Measurements from ENCODE around the gene LSG1. TPM values are rescaled to one million over a fixed set of nuclear protein-coding genes. Genes with fewer than 3 reads are reported as not detected.

The LSG1 gene
- total and polyA plus RNA-seq, 2 of the 13 experiments (the other 11 are each of a cell fraction or from before 2014, with no cell fraction given), result 21.4 to 32.1 TPM

DNA sequence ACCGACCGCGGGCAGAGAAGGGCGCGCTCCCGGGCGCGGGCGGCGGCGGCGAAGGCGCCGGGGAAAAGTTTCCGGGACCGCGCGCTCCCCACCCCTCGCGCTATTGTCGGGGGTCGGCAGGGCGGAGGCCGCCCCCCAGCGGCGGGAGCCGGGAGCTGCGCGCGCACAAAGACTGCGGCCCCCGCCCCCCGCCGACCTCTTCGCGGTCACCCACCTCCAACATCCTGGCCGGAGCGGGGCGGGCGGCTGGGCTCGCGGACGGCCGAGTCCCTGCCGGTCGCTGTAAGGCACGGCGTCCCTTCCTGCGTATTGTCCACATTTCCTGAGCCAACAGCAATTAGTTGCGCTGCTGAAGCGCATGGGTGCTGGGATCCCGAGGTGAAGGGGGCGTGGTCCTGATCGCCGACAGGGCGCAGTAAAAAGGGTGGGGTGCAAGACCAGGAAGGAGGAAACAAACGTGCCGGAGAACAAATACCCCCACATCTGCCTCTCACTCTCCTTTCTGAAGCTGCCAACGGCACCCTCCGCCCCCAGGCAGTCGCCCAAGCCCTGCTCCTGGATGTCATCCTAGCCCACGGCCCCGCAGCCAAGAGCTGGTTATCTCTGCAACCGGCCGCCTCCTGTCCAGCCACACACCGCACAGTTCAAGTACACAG lies 38.5 kb downstream of the LSG1 start, which contains the start of gene TMEM44 (continued):
- TF ChIP-seq NONO (IDR thresholded peaks at IDR 0.05) (no peak), NONO (CRISPR knock-in tag; conservative IDR thresholded peaks at IDR 0.05) (peak; percentile 41; the same call in 1 of the 2 replicates), ZNF607 (CRISPR knock-in tag; IDR thresholded peaks at IDR 0.05; ENCODE audit: borderline replicate concordance) (no peak), SOX5 (CRISPR knock-in tag; IDR thresholded peaks at IDR 0.05; ENCODE audit: borderline replicate concordance) (peak; percentile 38; the same call in 1 of the 2 replicates), ZNF546 (CRISPR knock-in tag; conservative IDR thresholded peaks at IDR 0.05) (no peak), FOXC1 (CRISPR knock-in tag; IDR thresholded peaks at IDR 0.05; ENCODE audit: borderline replicate concordance) (no peak; the same call in 1 of the 2 replicates), ZNF557 (CRISPR knock-in tag; IDR thresholded peaks at IDR 0.05) (no peak), MLX (CRISPR knock-in tag; IDR thresholded peaks at IDR 0.05) (0 out of 2 replicates have a peak, but pooled peaks have one; percentile 31), ZNF138 (CRISPR knock-in tag; IDR thresholded peaks at IDR 0.05; ENCODE audit: low read depth) (no peak), ZNF432 (CRISPR knock-in tag; IDR thresholded peaks at IDR 0.05; ENCODE audit: borderline replicate concordance) (no peak)
- TF ChIP-seq, protein P1, sequence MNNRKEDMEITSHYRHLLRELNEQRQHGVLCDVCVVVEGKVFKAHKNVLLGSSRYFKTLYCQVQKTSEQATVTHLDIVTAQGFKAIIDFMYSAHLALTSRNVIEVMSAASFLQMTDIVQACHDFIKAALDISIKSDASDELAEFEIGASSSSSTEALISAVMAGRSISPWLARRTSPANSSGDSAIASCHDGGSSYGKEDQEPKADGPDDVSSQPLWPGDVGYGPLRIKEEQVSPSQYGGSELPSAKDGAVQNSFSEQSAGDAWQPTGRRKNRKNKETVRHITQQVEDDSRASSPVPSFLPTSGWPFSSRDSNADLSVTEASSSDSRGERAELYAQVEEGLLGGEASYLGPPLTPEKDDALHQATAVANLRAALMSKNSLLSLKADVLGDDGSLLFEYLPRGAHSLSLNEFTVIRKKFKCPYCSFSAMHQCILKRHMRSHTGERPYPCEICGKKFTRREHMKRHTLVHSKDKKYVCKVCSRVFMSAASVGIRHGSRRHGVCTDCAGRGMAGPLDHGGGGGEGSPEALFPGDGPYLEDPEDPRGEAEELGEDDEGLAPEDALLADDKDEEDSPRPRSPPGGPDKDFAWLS (CRISPR knock-in tag; IDR thresholded peaks at IDR 0.05; ENCODE audit: borderline replicate concordance), result no peak
- TF ChIP-seq, protein P2, sequence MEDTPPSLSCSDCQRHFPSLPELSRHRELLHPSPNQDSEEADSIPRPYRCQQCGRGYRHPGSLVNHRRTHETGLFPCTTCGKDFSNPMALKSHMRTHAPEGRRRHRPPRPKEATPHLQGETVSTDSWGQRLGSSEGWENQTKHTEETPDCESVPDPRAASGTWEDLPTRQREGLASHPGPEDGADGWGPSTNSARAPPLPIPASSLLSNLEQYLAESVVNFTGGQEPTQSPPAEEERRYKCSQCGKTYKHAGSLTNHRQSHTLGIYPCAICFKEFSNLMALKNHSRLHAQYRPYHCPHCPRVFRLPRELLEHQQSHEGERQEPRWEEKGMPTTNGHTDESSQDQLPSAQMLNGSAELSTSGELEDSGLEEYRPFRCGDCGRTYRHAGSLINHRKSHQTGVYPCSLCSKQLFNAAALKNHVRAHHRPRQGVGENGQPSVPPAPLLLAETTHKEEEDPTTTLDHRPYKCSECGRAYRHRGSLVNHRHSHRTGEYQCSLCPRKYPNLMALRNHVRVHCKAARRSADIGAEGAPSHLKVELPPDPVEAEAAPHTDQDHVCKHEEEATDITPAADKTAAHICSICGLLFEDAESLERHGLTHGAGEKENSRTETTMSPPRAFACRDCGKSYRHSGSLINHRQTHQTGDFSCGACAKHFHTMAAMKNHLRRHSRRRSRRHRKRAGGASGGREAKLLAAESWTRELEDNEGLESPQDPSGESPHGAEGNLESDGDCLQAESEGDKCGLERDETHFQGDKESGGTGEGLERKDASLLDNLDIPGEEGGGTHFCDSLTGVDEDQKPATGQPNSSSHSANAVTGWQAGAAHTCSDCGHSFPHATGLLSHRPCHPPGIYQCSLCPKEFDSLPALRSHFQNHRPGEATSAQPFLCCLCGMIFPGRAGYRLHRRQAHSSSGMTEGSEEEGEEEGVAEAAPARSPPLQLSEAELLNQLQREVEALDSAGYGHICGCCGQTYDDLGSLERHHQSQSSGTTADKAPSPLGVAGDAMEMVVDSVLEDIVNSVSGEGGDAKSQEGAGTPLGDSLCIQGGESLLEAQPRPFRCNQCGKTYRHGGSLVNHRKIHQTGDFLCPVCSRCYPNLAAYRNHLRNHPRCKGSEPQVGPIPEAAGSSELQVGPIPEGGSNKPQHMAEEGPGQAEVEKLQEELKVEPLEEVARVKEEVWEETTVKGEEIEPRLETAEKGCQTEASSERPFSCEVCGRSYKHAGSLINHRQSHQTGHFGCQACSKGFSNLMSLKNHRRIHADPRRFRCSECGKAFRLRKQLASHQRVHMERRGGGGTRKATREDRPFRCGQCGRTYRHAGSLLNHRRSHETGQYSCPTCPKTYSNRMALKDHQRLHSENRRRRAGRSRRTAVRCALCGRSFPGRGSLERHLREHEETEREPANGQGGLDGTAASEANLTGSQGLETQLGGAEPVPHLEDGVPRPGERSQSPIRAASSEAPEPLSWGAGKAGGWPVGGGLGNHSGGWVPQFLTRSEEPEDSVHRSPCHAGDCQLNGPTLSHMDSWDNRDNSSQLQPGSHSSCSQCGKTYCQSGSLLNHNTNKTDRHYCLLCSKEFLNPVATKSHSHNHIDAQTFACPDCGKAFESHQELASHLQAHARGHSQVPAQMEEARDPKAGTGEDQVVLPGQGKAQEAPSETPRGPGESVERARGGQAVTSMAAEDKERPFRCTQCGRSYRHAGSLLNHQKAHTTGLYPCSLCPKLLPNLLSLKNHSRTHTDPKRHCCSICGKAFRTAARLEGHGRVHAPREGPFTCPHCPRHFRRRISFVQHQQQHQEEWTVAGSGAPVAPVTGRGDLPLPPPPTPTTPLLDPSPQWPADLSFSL (CRISPR knock-in tag; IDR thresholded peaks at IDR 0.05), result no peak
- TF ChIP-seq, protein P3, sequence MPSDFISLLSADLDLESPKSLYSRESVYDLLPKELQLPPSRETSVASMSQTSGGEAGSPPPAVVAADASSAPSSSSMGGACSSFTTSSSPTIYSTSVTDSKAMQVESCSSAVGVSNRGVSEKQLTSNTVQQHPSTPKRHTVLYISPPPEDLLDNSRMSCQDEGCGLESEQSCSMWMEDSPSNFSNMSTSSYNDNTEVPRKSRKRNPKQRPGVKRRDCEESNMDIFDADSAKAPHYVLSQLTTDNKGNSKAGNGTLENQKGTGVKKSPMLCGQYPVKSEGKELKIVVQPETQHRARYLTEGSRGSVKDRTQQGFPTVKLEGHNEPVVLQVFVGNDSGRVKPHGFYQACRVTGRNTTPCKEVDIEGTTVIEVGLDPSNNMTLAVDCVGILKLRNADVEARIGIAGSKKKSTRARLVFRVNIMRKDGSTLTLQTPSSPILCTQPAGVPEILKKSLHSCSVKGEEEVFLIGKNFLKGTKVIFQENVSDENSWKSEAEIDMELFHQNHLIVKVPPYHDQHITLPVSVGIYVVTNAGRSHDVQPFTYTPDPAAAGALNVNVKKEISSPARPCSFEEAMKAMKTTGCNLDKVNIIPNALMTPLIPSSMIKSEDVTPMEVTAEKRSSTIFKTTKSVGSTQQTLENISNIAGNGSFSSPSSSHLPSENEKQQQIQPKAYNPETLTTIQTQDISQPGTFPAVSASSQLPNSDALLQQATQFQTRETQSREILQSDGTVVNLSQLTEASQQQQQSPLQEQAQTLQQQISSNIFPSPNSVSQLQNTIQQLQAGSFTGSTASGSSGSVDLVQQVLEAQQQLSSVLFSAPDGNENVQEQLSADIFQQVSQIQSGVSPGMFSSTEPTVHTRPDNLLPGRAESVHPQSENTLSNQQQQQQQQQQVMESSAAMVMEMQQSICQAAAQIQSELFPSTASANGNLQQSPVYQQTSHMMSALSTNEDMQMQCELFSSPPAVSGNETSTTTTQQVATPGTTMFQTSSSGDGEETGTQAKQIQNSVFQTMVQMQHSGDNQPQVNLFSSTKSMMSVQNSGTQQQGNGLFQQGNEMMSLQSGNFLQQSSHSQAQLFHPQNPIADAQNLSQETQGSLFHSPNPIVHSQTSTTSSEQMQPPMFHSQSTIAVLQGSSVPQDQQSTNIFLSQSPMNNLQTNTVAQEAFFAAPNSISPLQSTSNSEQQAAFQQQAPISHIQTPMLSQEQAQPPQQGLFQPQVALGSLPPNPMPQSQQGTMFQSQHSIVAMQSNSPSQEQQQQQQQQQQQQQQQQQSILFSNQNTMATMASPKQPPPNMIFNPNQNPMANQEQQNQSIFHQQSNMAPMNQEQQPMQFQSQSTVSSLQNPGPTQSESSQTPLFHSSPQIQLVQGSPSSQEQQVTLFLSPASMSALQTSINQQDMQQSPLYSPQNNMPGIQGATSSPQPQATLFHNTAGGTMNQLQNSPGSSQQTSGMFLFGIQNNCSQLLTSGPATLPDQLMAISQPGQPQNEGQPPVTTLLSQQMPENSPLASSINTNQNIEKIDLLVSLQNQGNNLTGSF (CRISPR knock-in tag; IDR thresholded peaks at IDR 0.05), result no peak

All from HepG2 (cell line).